Inflammatory macrophage (primary cell): ENCODE measurements around the gene UGT1A10.
"Not testable (repeated sequence)": the region's sequence is repeated elsewhere in the genome, so short reads cannot be mapped to it uniquely, and the experiment has no call there.

Experiments
- DNase-seq, 2 donors: peaks; one replicate each; pipeline ENCODE4 v3.0.0-alpha.2; 2020 to 2022

UGT1A10 gene

DNA sequence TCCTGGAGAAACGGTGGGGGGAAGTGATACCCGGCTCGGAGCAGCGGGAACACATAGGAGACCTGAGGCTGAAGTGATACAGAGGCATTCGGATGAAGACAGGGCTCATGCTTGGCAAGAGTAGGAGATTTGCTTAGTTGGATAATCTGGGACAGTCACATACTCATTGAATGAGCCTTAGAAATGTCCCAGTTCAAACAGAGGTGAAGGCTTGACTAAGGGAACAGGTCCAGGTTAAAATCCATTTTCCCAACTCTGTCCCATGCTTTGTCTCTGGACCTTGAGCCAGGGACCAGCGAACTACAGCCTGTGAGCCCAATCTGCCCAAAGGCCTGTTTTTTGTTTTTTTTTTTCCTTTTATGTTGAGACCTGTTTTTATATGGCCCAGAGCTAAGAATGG, 57.7 kb downstream of the UGT1A10 start:
- DNase-seq, result no peak

GRCh38 chr2:233698740-233699139, 62.5 kb downstream of the UGT1A10 start:
- DNase-seq, result no peak

- no peak for DNase-seq
Measured at GRCh38 chr2:233699424-233700027, 63.3 kb downstream of the UGT1A10 start.

GRCh38 chr2:233700028-233700635, 63.9 kb downstream of the UGT1A10 start:
- DNase-seq, result no peak

- DNase-seq, result not testable (repeated sequence)
Measured at GRCh38 chr2:233700842-233701241, 64.6 kb downstream of the UGT1A10 start.

DNA sequence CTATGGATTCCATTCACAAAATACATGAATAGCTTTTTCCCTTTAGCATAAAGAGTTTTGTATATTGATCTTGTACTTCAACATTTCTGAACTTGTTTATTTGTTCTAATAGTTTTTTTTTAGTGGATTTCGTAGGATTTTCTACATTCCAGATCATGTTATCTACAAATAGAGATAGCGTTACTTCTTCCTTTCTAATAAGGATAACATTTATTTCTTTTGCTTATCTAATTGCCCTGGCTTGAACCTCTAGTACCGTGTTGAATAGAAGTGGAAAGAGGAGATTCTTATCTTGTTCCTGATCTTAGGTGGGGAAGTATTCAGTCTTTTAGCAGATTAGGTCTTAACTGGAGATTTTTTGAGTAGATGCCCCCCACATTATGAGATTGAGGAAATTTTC, 66.0 kb downstream of the UGT1A10 start:
- no peak for DNase-seq

GRCh38 chr2:233705911-233706506, 69.8 kb downstream of the UGT1A10 start:
- DNase-seq, result no peak

DNA sequence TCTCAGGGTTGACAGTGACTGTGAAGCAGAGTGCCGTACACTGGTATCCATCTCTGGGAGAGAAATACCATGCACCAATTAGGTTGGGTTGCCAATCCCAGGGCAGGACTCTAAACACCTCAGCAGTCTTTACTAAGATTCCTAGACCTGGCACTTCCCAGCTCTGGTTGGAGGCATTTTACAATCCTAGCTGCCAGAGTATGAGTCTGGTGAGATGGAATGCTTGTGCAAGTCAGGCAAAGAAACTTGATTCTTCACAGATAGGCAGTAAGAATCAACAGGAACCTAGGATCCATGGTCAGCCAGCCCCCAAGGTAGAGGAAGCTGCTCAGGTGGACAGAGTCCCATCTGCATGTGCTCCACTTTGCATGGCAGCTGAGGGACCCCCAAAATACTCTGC, 70.5 kb downstream of the UGT1A10 start:
- no peak for DNase-seq

GRCh38 chr2:233707940-233708644, 71.8 kb downstream of the UGT1A10 start:
- DNase-seq, result no peak

DNA sequence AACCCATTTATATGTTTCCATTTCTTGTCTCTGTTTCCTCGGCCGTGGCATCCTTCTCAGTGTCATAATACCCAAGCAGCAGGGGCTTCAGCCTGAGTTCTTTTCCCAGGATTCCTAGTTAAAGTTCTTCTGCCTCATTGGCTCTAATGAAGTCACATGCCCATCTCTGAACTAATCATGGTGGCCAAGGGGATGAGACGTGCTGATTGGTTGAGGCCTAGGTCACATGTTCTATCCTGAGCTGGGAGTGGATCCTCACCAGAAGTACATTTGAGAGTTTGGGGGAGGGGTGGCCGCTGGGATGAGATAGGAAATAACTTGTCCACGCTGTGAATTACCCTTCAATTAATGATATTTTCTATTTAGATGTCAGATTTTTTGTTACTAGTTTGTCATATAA, 72.7 kb downstream of the UGT1A10 start:
- DNase-seq, result no peak

DNA sequence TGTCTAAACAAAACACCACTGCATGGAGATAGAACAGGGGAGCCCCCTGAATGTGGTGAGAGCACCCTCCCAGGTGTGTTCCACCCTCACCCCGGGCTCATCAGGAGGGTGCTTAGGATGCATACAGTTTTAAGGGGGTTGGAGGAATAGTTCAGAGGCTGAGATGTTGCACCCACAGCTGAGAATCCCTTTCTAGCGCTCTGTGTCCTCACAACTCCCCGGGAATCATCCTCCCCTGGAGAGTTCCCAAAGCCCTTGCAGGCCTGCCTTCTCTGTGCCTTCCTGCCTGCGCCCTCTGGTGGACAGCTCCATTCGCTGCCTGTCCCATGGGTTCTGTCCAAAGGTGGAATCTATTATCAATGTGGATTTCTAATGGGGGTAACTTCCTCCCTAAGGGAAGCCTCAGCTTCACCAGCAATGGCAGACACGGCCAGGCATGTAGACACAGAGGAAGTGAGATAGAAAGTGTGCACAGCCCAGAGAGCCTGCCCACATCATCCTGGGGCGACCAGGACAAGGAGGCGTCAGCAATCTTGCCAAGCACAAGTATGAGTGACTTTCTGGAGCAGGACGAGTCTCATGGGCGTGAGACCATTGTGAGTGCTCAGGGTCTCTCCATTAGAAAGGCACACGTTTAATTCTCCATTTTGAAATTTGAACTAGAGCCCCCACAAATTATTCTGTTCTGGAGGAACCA, 75.2 kb downstream of the UGT1A10 start:
- DNase-seq, result peak; percentile 47 to 58

GRCh38 chr2:233712611-233713261, 76.5 kb downstream of the UGT1A10 start, which contains the start of gene UGT1A5:
Gene UGT1A5, plus strand, starts transcription at chr2:233712907. Its CDS starts 85 bp downstream, at chr2:233712992.
- no peak for DNase-seq

DNA sequence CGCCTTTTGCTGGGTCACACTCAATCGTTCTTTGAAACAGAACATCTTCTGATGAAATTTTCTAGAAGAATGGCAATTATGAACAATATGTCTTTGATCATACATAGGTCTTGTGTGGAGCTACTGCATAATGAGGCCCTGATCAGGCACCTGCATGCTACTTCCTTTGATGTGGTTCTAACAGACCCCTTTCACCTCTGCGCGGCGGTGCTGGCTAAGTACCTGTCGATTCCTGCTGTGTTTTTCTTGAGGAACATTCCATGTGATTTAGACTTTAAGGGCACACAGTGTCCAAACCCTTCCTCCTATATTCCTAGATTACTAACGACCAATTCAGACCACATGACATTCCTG, 77.0 kb downstream of the UGT1A10 start:
- DNase-seq, result no peak

DNA sequence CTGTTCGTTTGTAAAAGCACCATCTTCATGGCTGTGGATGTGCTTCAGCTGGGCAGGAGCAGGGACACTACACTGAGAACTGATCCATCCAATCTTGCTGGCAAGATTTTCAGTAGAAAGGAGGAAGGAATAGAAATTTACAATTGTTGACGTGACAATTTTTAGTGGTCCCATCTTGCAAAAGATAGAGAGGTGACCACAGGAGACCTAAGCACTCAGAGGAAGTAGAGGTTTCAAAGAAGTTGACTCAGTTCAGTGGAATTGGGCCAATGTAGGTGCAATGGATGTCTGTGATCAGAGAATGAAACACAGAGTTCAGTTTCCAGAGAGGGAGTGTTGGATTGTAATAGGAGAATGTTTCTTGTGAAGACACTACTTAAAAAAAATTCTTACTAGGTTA, 77.9 kb downstream of the UGT1A10 start:
- no peak for DNase-seq

DNA sequence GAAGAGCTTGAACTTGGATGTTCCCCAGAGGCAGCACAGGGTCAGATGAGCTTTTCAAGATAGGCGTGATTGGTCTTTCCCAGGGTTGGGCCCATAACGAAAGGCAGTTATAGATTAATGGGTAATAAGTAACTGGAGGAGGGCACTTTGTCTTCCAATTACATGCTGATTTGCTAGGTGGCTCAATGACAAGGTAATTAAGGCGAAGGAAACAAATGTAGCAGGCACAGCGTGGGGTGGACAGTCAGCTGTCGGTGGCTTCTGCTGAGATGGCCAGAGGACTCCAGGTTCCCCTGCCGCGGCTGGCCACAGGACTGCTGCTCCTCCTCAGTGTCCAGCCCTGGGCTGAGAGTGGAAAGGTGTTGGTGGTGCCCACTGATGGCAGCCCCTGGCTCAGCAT, 82.3 kb downstream of the UGT1A10 start, which contains the start of gene UGT1A4:
Gene UGT1A4 (plus strand): TSS at position 185 of the 400 bp plus-strand sequence. CDS start 85 bp downstream, at position 270.
- no peak for DNase-seq

DNA sequence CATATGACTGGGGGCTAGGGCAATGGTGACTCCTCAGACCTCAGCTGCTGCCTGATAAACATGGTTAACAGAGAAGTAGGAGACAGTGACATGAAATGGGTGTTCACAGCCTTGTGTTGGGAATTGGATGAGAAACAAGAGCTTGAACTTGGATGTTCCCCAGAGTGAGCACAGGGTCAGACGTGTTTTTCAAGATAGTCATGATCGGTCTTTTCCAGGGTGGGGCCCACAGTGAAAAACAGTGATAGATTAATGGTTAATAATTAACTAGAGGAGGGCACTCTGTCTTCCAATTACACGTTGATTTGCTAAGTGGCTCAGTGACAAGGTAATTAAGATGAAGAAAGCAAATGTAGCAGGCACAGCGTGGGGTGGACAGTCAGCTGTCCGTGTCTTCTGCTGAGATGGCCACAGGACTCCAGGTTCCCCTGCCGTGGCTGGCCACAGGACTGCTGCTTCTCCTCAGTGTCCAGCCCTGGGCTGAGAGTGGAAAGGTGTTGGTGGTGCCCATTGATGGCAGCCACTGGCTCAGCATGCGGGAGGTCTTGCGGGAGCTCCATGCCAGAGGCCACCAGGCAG, 92.6 kb downstream of the UGT1A10 start, which contains the start of gene UGT1A3:
Gene UGT1A3 (plus strand): TSS at position 320 of the 579 bp plus-strand sequence. CDS start 85 bp downstream, at position 405.
- DNase-seq, result no peak

DNA sequence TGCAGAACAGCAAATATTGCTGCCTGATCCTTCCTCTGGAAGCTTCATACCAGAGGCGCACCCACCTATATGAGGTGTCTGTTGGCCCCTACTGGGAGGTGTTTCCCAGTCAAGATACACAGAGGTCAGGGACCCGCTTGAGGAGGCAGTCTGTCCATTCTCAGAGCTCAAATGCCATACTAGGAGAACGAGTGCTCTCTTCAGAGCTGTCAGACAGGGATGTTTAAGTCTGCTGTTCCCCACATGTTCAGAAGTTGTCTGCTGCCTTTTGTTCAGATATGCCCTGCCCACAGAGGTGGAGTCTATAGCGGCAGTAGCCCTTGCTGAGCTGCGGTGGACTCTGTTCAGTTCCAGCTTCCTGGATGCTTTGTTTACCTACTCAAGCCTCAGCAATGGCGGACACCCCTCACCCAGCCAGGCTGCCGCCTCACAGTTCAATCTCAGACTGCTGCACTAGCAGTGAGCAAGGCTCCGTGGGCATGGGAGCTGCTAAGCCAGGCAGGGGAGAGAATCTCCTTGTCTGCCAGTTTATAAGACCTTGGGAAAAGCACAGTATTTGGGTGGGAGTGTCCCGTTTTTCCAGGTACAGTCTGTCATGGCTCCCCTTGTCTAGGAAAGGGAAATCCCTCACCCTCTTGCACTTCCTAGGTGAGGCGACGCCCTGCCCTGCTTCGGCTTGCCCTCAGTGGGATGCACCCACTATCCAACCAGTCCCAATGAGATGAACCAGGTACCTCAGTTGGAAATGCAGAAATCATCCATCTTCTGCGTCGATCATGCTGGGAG, 100.8 kb downstream of the UGT1A10 start:
- DNase-seq, result not testable (repeated sequence)

- DNase-seq, result no peak
Measured at GRCh38 chr2:233740870-233741269, 104.6 kb downstream of the UGT1A10 start.

DNA sequence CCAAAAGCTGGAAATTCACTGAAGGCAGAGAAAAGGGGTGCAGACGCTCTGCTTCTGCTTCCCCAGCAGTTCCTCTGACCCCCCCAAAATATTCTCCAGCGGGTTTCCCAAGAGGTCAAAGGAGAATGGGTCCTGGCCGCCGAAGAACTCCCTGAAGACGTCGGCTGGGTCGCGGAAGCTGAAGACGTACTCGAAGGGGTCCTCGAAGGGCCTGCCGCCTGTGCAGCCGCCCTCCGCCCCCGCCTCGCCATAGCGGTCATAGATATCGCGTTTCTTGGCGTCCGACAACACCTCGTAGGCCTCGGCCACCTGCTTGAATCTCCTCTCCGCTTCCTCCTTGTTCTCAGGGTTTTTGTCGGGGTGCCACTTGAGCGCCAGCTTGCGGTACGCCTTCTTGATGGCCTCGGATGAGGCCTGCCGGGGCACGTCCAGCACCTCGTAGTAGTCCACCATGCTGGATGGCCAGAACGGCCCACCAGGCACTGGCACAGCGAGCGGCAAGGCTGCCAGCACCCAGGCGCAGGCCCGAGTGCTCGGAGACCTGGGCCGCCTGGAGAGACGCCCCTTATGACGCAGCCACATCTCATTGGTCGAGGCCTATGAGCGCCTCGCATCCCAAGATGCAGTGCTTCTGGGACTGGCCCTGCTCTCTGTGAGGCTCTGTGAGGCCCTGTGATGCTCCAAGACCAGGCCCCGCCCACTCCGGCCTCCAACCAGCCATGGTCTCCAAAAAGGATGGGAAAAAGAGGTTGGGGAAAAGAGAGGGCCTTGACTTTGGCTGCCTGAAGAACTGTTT, 107.4 kb downstream of the UGT1A10 start:
- DNase-seq, result no peak
